Prostate gland (tissue), 2 donors: Measurements from ENCODE around the gene RPL3.

Source experiments
- CTCF ChIP-seq, 4 experiments: fragments of 200-600 bp in 2 of 4; fragments of 450-650 bp in 2 of 4; sonication (generic) in 2 of 4; IDR thresholded peaks; 1 replicate in 3 of 4; 2 replicates in 1 of 4; pipeline ENCODE4 v1.5.1; 2016 to 2019; ENCODE audit warnings: antibody characterized with exemption in 4 of 4, mild to moderate bottlenecking in 2 of 4, moderate library complexity in 2 of 4
- POLR2A ChIP-seq: fragments of 450-650 bp; IDR thresholded peaks from one replicate; pipeline ENCODE4 v1.6.1; 2016; ENCODE audit warnings: antibody characterized with exemption, mild to moderate bottlenecking
- POLR2AphosphoS5 ChIP-seq: sonication (generic); formaldehyde crosslinking; IDR thresholded peaks from one replicate; pipeline ENCODE4 v1.6.1; 2017; ENCODE audit warnings: antibody characterized with exemption

DNA sequence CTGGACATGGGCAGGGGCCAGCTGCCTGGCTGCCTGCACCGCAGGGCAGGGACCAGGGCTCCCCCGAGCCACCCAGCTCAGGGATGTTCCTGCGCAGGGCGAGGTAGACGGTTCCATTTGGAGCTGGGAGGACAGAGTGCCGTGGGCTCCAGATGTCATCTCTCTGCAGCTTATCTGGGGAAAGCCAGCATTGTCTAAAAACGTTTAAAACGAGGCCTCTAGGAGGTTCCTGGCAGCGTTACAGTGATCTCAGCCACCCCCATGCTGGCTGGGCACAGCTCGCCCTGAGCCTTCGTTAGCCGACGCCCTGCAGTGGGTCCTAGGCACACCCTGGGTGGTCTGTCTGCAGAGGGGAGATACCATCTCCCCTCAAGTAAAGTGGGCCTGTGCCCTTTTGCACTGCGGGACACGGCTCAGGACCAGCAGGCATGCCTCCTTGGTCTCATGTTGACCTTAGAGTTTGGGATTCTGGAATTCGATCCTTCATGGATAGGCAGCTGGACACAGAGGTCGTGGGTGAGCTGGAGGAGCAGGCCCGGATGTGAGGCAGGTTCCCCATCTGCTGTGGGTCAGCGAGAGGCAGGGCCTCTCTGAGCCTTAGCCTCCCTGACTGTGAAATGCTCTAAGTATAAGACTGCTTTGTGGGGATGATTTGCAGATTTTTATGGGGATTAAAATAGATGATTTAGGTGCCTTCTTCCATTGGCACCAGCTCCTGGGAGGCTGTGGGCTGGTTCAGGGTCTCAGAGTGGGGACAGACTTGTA is 44.5 kb upstream of the RPL3 start:
- no peak for TF ChIP-seq CTCF (IDR thresholded peaks at IDR 0.05)
- TF ChIP-seq POLR2A = no peak
- TF ChIP-seq POLR2AphosphoS5 = no peak
